Tibial nerve (tissue), 4 donors: ENCODE measurements around the gene PELI2.

Source experiments
- EP300 ChIP-seq, 2 donors: sonication (generic); formaldehyde crosslinking; IDR thresholded peaks; one replicate each; pipeline ENCODE4 v1.6.1; 2017; ENCODE audit warnings: antibody characterized with exemption in 2 of 2, mild to moderate bottlenecking in 1 of 2
- POLR2A ChIP-seq, 2 donors: fragments of 450-650 bp; IDR thresholded peaks; one replicate each; pipeline ENCODE4 v1.6.1; 2017; ENCODE audit warnings: antibody characterized with exemption in 2 of 2, mild to moderate bottlenecking in 2 of 2, moderate library complexity in 2 of 2
- TF ChIP-seq, protein P1 (sequence below), 5 experiments: fragments of 200-600 bp in 3 of 5; fragments of 450-650 bp in 2 of 5; sonication (generic) in 3 of 5; IDR thresholded peaks; one replicate each; pipeline ENCODE4 v1.5.1; 2016 to 2019; ENCODE audit warnings: antibody characterized with exemption in 5 of 5, mild to moderate bottlenecking in 3 of 5, moderate library complexity in 2 of 5

DNA sequence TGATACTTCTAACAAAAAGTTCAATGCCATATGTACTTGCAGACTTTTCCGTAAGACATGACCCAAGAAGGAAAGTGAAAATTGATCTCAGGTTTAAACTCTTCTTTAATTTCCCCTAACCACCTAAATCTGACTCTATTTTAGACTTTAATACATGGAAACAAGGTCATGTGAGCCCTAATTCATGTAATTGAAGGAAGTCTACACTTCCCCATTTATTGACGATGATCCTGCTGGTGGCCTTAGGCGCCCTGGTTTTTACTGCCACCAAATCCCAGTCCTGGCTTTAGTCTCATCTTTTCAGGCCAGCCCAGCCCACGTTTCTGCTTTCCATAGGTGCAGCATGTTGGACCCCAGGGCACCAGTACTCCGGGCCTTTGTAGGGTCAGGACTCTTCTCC lies 157.9 kb downstream of the PELI2 start:
- no peak for TF ChIP-seq POLR2A (IDR thresholded peaks at IDR 0.05)
- no peak for TF ChIP-seq EP300 (IDR thresholded peaks at IDR 0.05)
- TF ChIP-seq, protein P1, sequence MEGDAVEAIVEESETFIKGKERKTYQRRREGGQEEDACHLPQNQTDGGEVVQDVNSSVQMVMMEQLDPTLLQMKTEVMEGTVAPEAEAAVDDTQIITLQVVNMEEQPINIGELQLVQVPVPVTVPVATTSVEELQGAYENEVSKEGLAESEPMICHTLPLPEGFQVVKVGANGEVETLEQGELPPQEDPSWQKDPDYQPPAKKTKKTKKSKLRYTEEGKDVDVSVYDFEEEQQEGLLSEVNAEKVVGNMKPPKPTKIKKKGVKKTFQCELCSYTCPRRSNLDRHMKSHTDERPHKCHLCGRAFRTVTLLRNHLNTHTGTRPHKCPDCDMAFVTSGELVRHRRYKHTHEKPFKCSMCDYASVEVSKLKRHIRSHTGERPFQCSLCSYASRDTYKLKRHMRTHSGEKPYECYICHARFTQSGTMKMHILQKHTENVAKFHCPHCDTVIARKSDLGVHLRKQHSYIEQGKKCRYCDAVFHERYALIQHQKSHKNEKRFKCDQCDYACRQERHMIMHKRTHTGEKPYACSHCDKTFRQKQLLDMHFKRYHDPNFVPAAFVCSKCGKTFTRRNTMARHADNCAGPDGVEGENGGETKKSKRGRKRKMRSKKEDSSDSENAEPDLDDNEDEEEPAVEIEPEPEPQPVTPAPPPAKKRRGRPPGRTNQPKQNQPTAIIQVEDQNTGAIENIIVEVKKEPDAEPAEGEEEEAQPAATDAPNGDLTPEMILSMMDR (IDR thresholded peaks at IDR 0.05): no peak
